ENCODE measurements around the gene CLCN6.

Gene CLCN6

DNA sequence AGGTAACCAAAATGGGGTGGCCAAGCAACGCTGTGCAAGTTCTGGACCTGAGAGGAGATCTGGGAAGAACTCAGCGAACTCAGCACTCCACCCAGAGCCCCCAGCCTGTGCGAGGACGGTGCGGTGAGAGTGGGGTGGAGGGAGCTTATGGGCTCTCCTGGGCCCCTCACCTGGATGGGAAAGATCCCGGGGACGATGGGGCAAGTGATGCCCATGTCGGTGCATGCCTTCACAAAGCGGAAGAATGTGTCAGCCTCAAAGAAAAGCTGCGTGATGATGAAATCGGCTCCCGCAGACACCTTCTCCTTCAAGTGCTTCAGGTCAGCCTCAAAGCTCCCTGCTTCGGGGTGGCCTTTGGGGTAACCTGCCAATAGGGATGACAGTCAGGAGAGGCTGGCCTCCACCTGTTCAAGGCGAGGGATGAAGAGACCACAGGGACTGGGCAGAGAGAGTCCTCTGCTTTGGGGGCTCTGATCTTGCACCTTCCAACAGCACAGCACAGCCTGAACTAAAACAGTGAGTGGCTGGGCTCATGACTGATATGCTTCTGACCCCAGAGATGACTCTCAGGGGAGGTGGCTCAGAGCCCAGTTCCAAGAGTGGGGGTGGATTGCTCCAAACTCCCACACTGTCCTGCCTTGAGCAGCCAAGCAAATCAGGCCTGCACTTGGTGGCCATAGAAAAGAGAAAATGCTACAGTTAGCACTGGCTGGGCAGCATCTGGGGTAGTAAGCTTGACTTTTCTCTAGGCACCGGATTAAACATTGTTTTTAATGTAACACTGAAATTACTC, 9.8 kb upstream of the CLCN6 start:
- TF ChIP-seq, protein P1, sequence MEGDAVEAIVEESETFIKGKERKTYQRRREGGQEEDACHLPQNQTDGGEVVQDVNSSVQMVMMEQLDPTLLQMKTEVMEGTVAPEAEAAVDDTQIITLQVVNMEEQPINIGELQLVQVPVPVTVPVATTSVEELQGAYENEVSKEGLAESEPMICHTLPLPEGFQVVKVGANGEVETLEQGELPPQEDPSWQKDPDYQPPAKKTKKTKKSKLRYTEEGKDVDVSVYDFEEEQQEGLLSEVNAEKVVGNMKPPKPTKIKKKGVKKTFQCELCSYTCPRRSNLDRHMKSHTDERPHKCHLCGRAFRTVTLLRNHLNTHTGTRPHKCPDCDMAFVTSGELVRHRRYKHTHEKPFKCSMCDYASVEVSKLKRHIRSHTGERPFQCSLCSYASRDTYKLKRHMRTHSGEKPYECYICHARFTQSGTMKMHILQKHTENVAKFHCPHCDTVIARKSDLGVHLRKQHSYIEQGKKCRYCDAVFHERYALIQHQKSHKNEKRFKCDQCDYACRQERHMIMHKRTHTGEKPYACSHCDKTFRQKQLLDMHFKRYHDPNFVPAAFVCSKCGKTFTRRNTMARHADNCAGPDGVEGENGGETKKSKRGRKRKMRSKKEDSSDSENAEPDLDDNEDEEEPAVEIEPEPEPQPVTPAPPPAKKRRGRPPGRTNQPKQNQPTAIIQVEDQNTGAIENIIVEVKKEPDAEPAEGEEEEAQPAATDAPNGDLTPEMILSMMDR (IDR thresholded peaks at IDR 0.05; ENCODE audit: low read depth, low read length), result no peak
- Histone ChIP-seq H3K9me3 (no peaks in the 10 kb centered on the region), H3K36me3 (no peaks in the 10 kb centered on the region), H3K4me1 (no peaks in the 10 kb centered on the region), H3K27me3 (no peaks in the 10 kb centered on the region), H3K4me3 (ENCODE audit: low read depth, low read length) (no peak overlapping the region)
- no peak for DNase-seq

DNA sequence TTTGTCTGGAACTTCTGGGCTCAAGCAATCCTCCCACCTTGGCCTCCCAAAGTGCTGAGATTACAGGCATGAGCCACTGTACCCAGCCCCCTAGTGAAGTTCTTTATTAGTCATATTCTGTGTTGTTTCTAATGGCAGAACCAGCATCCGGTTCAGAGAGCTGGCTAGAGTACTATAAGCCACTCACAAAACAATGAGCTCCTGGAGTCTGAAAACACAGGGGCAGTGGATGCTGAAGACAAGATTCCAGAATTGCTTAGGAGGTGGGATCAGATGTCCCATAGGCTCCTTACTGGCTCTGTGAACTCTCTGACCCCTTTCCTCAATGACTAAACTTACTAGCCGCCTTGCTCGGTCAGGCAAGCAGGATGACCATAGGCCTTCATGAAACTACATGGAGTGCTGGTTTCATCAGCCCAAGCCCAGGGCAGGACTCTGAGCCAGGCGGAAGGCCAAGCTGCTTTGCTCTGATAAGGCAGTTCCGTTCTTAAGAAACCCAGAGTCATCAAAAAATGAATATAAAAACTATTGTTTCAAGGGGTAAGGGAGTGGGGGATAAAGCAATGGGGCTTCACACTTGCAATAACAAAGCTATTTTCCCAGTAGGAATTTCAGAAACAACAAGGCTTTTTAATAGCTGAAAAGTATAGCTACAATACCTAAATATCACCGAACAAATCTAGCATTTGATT, 8.3 kb upstream of the CLCN6 start:
- Histone ChIP-seq H3K4me3 (ENCODE audit: low read depth, low read length) (no peak overlapping the region), H3K27me3 (no peaks in the 10 kb centered on the region), H3K36me3 (no peaks in the 10 kb centered on the region), H3K4me1 (no peaks in the 10 kb centered on the region), H3K9me3 (no peaks in the 10 kb centered on the region)
- no peak for DNase-seq
- TF ChIP-seq, protein P1 (IDR thresholded peaks at IDR 0.05; ENCODE audit: low read depth, low read length), result no peak

DNA sequence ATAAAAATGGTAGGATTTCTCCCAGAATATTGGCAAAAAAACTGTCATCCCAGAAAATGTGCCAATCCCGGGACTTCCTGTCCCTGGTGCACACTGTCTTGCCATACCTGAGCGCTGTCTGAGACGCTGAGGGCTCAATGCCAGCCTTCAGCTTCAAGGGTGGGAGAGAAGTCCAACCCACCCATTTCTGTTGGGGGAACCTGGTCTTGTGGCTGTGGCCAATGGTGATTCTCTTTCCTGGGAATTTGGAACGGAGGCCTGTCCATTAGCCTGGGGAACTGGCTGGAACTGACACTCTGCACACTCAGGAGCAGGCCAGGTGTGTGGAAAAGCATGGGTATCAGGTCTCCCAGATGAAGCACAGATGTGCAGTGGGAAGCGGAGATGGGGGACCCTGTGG, 6.9 kb upstream of the CLCN6 start:
- H3K9me3 ChIP-seq, result no peaks in the 10 kb centered on the region
- H3K27me3 ChIP-seq, result no peaks in the 10 kb centered on the region
- DNase-seq, result no peak
- H3K4me3 ChIP-seq (ENCODE audit: low read depth, low read length), result no peak overlapping the region
- 0 out of 2 replicates have a peak, but pooled peaks cover 3% of the 10 kb centered on the region for H3K4me1 ChIP-seq
- H3K36me3 ChIP-seq, result no peaks in the 10 kb centered on the region
- TF ChIP-seq, protein P1 (IDR thresholded peaks at IDR 0.05; ENCODE audit: low read depth, low read length), result no peak

DNA sequence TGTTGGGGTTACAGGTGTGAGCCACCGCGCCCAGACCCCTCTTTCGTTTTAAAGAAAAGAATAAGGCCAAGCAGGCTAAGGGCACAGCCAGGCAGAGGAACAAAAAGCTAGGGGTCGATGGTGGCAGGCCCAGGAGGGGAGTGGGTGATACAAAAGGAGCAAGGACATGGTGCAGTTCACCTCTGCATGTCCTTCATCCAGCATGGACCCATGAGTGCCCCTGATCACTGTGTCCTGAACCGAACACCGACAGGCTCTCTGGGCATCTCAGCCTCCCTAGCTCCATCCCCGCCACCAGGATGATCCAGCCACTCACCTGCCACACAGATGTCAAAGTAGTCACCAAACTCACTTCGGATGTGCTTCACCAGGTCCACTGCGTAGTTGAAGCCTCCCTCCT, 6.1 kb upstream of the CLCN6 start:
- Histone ChIP-seq H3K9me3 (no peaks in the 10 kb centered on the region), H3K27me3 (no peaks in the 10 kb centered on the region), H3K36me3 (no peaks in the 10 kb centered on the region), H3K4me1 (0 out of 2 replicates have a peak, but pooled peaks cover 3% of the 10 kb centered on the region), H3K4me3 (ENCODE audit: low read depth, low read length) (no peak overlapping the region)
- DNase-seq, result no peak
- TF ChIP-seq, protein P1 (IDR thresholded peaks at IDR 0.05; ENCODE audit: low read depth, low read length), result no peak

GRCh38 chr1:11800391-11800755, 5.6 kb upstream of the CLCN6 start:
- Histone ChIP-seq H3K4me1 (0 out of 2 replicates have a peak, but pooled peaks cover 3% of the 10 kb centered on the region), H3K36me3 (no peaks in the 10 kb centered on the region), H3K4me3 (ENCODE audit: low read depth, low read length) (no peak overlapping the region)

More at GRCh38 chr1:11800391-11800755, 5.6 kb upstream of the CLCN6 start:
- no peaks in the 10 kb centered on the region for H3K27me3 ChIP-seq
- TF ChIP-seq, protein P1 (IDR thresholded peaks at IDR 0.05; ENCODE audit: low read depth, low read length), result no peak
- H3K9me3 ChIP-seq, result no peaks in the 10 kb centered on the region
- DNase-seq, result no peak
